Uterus (tissue), 4 donors: ENCODE data around the gene CDH4. TPM values are rescaled to one million over a fixed set of nuclear protein-coding genes. Genes with fewer than 3 reads are reported as not detected.

Experiments used
- DNase-seq, 2 donors: peaks; one replicate each; pipeline ENCODE4 v3.0.0-alpha.2; 2019 to 2020
- H3K27ac ChIP-seq, 2 donors: fragments of 200-600 bp; sonication (generic); 1 replicate in 1 of 2; 2 replicates in 1 of 2; pipeline ENCODE4 v1.5.1; 2016 to 2018
- H3K27me3 ChIP-seq, 2 donors: fragments of 200-600 bp; sonication (generic); one replicate each; pipeline ENCODE4 v1.5.1; 2018 to 2019; ENCODE audit warnings: control low read depth in 1 of 2
- H3K36me3 ChIP-seq, 2 donors: fragments of 200-600 bp; sonication (generic); one replicate each; pipeline ENCODE4 v1.5.1; 2019; ENCODE audit warnings: control low read depth in 1 of 2
- H3K4me1 ChIP-seq, 2 donors: fragments of 200-600 bp; sonication (generic); one replicate each; pipeline ENCODE4 v1.5.1; 2018 to 2019; ENCODE audit warnings: control low read depth in 1 of 2
- H3K4me3 ChIP-seq, 2 donors: fragments of 200-600 bp; sonication (generic); 1 replicate in 1 of 2; 2 replicates in 1 of 2; pipeline ENCODE4 v1.5.1; 2018 to 2019; ENCODE audit warnings: mild to moderate bottlenecking in 1 of 2
- H3K9me3 ChIP-seq, 2 donors: fragments of 200-600 bp; sonication (generic); one replicate each; pipeline ENCODE4 v1.5.1; 2019; ENCODE audit warnings: control low read depth in 1 of 2
- CTCF ChIP-seq, 4 experiments: fragments of 200-600 bp in 2 of 4; fragments of 450-650 bp in 2 of 4; sonication (generic) in 2 of 4; IDR thresholded peaks; one replicate each; pipeline ENCODE4 v1.5.1; 2016 to 2019; ENCODE audit warnings: antibody characterized with exemption in 4 of 4, mild to moderate bottlenecking in 2 of 4, moderate library complexity in 1 of 4
- POLR2A ChIP-seq, 2 donors: fragments of 450-650 bp; IDR thresholded peaks; one replicate each; pipeline ENCODE4 v1.6.1; 2016; ENCODE audit warnings: antibody characterized with exemption in 2 of 2, mild to moderate bottlenecking in 1 of 2, moderate library complexity in 1 of 2
- intact Hi-C: fragments of 100-400 bp; cut with DNase I; formaldehyde crosslinking; loops from one replicate; pipeline ENCODE4 v1.15.1; 2023; ENCODE audit warnings: low total_unique reads
- total RNA-seq, 4 donors: library from RNA; depleted of rRNA in 3 of 4; stranded (reverse); fragments of >200 nt in 3 of 4; gene quantifications; one replicate each; pipeline versions ENCODE4 v1.1.0 to v1.2.4, GENCODE V29; 2014 to 2023
- donor health status: DM: yes; HTN: yes; CAD: no.

CDH4 gene
- total RNA-seq, 4 donors from 2014 or later, result under 0.01 to 0.55 TPM; not detected in 2

GRCh38 chr20:61548069-61548468, 296.0 kb downstream of the CDH4 start:
- intact Hi-C loops, result no loop called here

GRCh38 chr20:61549865-61550264, 297.8 kb downstream of the CDH4 start:
- TF ChIP-seq POLR2A (IDR thresholded peaks at IDR 0.05), result no peak
- TF ChIP-seq CTCF (IDR thresholded peaks at IDR 0.05), result no peak
- H3K4me1 ChIP-seq, result no peaks in the 10 kb centered on the region
- no peaks in the 10 kb centered on the region for H3K9me3 ChIP-seq
- H3K27ac ChIP-seq, result no peak overlapping the region
- H3K27me3 ChIP-seq, result no peaks in the 10 kb centered on the region
- intact Hi-C loops, result no loop called here
- DNase-seq, result no peak
- no peak overlapping the region for H3K4me3 ChIP-seq
- no peaks in the 10 kb centered on the region for H3K36me3 ChIP-seq

More at GRCh38 chr20:61548069-61548468, 296.0 kb downstream of the CDH4 start:
- H3K4me1 ChIP-seq, result no peaks in the 10 kb centered on the region
- no peak overlapping the region for H3K4me3 ChIP-seq
- H3K36me3 ChIP-seq, result no peaks in the 10 kb centered on the region
- H3K27ac ChIP-seq, result no peak overlapping the region
- no peak for DNase-seq
- H3K9me3 ChIP-seq, result no peaks in the 10 kb centered on the region
- H3K27me3 ChIP-seq, result no peaks in the 10 kb centered on the region
- TF ChIP-seq CTCF (IDR thresholded peaks at IDR 0.05) (no peak), POLR2A (IDR thresholded peaks at IDR 0.05) (no peak)

- intact Hi-C loops, result no loop called here
- H3K27ac ChIP-seq, result no peak overlapping the region
- no peak for DNase-seq
- H3K27me3 ChIP-seq, result no peaks in the 10 kb centered on the region
- H3K4me3 ChIP-seq, result no peak overlapping the region
- H3K4me1 ChIP-seq, result no peaks in the 10 kb centered on the region
- TF ChIP-seq POLR2A (IDR thresholded peaks at IDR 0.05), result no peak
- TF ChIP-seq CTCF (IDR thresholded peaks at IDR 0.05), result no peak
- no peaks in the 10 kb centered on the region for H3K9me3 ChIP-seq
- no peaks in the 10 kb centered on the region for H3K36me3 ChIP-seq
Measured at GRCh38 chr20:61551401-61551800, 299.3 kb downstream of the CDH4 start.

GRCh38 chr20:61554617-61555016, 302.6 kb downstream of the CDH4 start:
- intact Hi-C loops, result no loop called here

GRCh38 chr20:61555566-61555965, 303.5 kb downstream of the CDH4 start:
- TF ChIP-seq CTCF (IDR thresholded peaks at IDR 0.05), result no peak
- no peak for TF ChIP-seq POLR2A (IDR thresholded peaks at IDR 0.05)
- Histone ChIP-seq H3K4me3 (no peak overlapping the region), H3K4me1 (no peaks in the 10 kb centered on the region), H3K36me3 (no peaks in the 10 kb centered on the region), H3K27ac (no peak overlapping the region), H3K27me3 (no peaks in the 10 kb centered on the region), H3K9me3 (no peaks in the 10 kb centered on the region)
- intact Hi-C loops, result no loop called here
- DNase-seq, result no peak

More at GRCh38 chr20:61554617-61555016, 302.6 kb downstream of the CDH4 start:
- TF ChIP-seq CTCF (IDR thresholded peaks at IDR 0.05) (no peak), POLR2A (IDR thresholded peaks at IDR 0.05) (no peak)
- no peak overlapping the region for H3K27ac ChIP-seq
- H3K4me1 ChIP-seq, result no peaks in the 10 kb centered on the region
- H3K9me3 ChIP-seq, result no peaks in the 10 kb centered on the region
- H3K27me3 ChIP-seq, result no peaks in the 10 kb centered on the region
- no peak for DNase-seq
- H3K4me3 ChIP-seq, result no peak overlapping the region
- H3K36me3 ChIP-seq, result no peaks in the 10 kb centered on the region
